Measurements from ENCODE around the gene ADTRP.

ADTRP gene

GRCh38 chr6:11747021-11747420 is 31.6 kb downstream of the ADTRP start:
- no peak for DNase-seq (ENCODE audit: extremely low read depth, low read depth)
- TF ChIP-seq CTCF (IDR thresholded peaks at IDR 0.05; ENCODE audit: low read depth, low read length) = no peak

GRCh38 chr6:11744753-11745152 is 33.9 kb downstream of the ADTRP start:
- no peak for TF ChIP-seq CTCF (IDR thresholded peaks at IDR 0.05; ENCODE audit: low read depth, low read length)
- peak; percentile 78 for DNase-seq (ENCODE audit: extremely low read depth, low read depth)

- no peak for DNase-seq (ENCODE audit: extremely low read depth, low read depth)
- no peak for TF ChIP-seq CTCF (IDR thresholded peaks at IDR 0.05; ENCODE audit: low read depth, low read length)
Observed at GRCh38 chr6:11744101-11744500, 34.5 kb downstream of the ADTRP start.

- TF ChIP-seq CTCF (IDR thresholded peaks at IDR 0.05; ENCODE audit: low read depth, low read length) = no peak
- no peak for DNase-seq (ENCODE audit: extremely low read depth, low read depth)
Observed at GRCh38 chr6:11740875-11741274, 37.7 kb downstream of the ADTRP start.

GRCh38 chr6:11738661-11739375 is 39.8 kb downstream of the ADTRP start:
- no peak for DNase-seq (ENCODE audit: extremely low read depth, low read depth)
- TF ChIP-seq CTCF (IDR thresholded peaks at IDR 0.05; ENCODE audit: low read depth, low read length) = no peak

GRCh38 chr6:11738234-11738633 is 40.4 kb downstream of the ADTRP start:
- no peak for TF ChIP-seq CTCF (IDR thresholded peaks at IDR 0.05; ENCODE audit: low read depth, low read length)
- no peak for DNase-seq (ENCODE audit: extremely low read depth, low read depth)

GRCh38 chr6:11736601-11737000 is 42.0 kb downstream of the ADTRP start:
- TF ChIP-seq CTCF (IDR thresholded peaks at IDR 0.05; ENCODE audit: low read depth, low read length) = no peak
- no peak for DNase-seq (ENCODE audit: extremely low read depth, low read depth)
